Progenitor cell of endocrine pancreas (in vitro differentiated cells): ENCODE measurements around the gene ALKBH4. TPM values are rescaled to one million over a fixed set of nuclear protein-coding genes. Genes with fewer than 3 reads are reported as not detected.
A peak's percentile ranks its signal among the peaks of the same experiment; 100 is the strongest.

Source experiments
- DNase-seq: peaks from one replicate; pipeline ENCODE4 v3.0.0; 2021; ENCODE audit warnings: low spot score; ENCODE audit not compliant: unreplicated experiment
- H3K27ac Mint-ChIP-seq: 2 replicates; pipeline ENCODE4 v1.8.0; 2021; ENCODE audit warnings: mild to moderate bottlenecking, moderate library complexity, mixed read lengths
- H3K27me3 Mint-ChIP-seq: 2 replicates; pipeline ENCODE4 v1.8.0; 2021; ENCODE audit warnings: mixed read lengths
- H3K36me3 Mint-ChIP-seq: 2 replicates; pipeline ENCODE4 v1.8.0; 2022; ENCODE audit warnings: mixed read lengths; ENCODE audit not compliant: insufficient read depth
- H3K4me1 Mint-ChIP-seq: 2 replicates; pipeline ENCODE4 v1.8.0; 2021; ENCODE audit warnings: low read depth, mixed read lengths
- H3K4me3 Mint-ChIP-seq: 2 replicates; pipeline ENCODE4 v1.8.0; 2021; ENCODE audit warnings: low read depth, mild to moderate bottlenecking, moderate library complexity, mixed read lengths
- H3K9me3 Mint-ChIP-seq: 2 replicates; pipeline ENCODE4 v1.8.0; 2021; ENCODE audit warnings: low read depth, mixed read lengths
- CTCF ChIP-seq: fragments of 200-600 bp; sonication (generic); IDR thresholded peaks from one replicate; pipeline ENCODE4 v1.5.0; 2021; ENCODE audit warnings: antibody characterized with exemption, mild to moderate bottlenecking; ENCODE audit not compliant: unreplicated experiment
- total RNA-seq: library from RNA; stranded (reverse); gene quantifications from 2 replicates; pipeline ENCODE4 v1.2.1, GENCODE V29; 2021

The ALKBH4 gene
- total RNA-seq, 1 donor from 2014 or later: 14.3 TPM

GRCh38 chr7:102434039-102434486 lies 30.6 kb downstream of the ALKBH4 start:
- no peak for DNase-seq
- Mint-ChIP-seq H3K9me3 (no peaks in the 10 kb centered on the region), H3K36me3 (peaks cover 3% of the 10 kb centered on the region), H3K4me1 (peaks cover 11% of the 10 kb centered on the region), H3K27ac (peak overlapping the region; percentile 91), H3K27me3 (no peaks in the 10 kb centered on the region), H3K4me3 (peak overlapping the region; percentile 80)
- TF ChIP-seq CTCF: no peak

DNA sequence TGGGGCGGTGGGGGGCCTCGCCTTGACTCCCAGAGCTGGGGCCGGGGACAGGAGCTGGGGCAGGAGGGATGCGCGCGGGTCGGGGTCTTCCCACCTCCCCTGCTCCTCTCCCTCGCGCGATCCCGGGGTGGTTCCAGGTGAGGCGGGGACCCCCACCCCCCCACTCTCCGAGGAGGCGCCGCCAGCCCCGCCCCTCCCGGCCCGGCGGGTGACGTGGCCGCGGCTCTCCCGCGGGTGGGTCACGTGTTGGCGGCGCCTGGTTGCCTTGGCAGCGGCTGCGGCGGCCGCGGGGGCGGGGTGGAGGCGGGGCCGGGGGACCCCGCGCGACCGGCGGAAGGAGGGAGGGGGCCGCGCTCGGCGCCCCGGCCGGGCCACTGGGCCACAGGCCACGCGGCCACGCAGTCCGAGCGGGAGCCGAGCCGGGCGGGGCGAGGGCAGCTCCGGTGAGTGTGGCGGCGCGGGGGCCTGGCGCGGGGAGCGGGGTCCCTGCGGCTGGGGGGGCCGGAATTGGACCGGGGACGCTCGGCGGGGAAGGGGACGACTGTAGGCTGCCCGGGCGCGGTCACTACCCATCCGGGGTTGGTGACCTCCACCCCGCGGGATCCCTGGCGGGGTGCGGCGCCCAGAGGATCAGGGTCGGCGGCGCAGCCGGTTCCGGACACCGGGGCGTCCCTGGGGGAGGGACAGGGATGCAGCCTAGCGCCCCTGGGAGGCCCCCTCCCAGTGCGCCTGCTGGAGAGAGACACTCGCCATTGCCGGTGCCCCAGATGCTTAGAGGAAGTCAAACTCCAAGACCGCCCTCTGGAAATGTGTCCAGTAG lies 31.2 kb downstream of the ALKBH4 start, which contains the start of gene ORAI2:
ORAI2 (plus strand) TSS at position 357 of the 820 bp plus-strand sequence. CDS start 5,382 bp downstream, outside the sequence.
- Mint-ChIP-seq H3K27me3 (no peaks in the 10 kb centered on the region), H3K4me1 (peaks cover 11% of the 10 kb centered on the region), H3K27ac (peak within 1 kb of the TSS; percentile 91), H3K9me3 (no peaks in the 10 kb centered on the region), H3K36me3 (peaks cover 3% of the 10 kb centered on the region), H3K4me3 (peak within 1 kb of the TSS; percentile 80)
- TF ChIP-seq CTCF: no peak
- peak; percentile 77 for DNase-seq

- no peak for TF ChIP-seq CTCF
- Mint-ChIP-seq H3K36me3 (peaks cover 3% of the 10 kb centered on the region), H3K4me3 (peak overlapping the region; percentile 80), H3K4me1 (peaks cover 11% of the 10 kb centered on the region), H3K9me3 (no peaks in the 10 kb centered on the region), H3K27ac (no peak overlapping the region), H3K27me3 (no peaks in the 10 kb centered on the region)
- DNase-seq: no peak
Measured at GRCh38 chr7:102432442-102433218, 32.0 kb downstream of the ALKBH4 start.

DNA sequence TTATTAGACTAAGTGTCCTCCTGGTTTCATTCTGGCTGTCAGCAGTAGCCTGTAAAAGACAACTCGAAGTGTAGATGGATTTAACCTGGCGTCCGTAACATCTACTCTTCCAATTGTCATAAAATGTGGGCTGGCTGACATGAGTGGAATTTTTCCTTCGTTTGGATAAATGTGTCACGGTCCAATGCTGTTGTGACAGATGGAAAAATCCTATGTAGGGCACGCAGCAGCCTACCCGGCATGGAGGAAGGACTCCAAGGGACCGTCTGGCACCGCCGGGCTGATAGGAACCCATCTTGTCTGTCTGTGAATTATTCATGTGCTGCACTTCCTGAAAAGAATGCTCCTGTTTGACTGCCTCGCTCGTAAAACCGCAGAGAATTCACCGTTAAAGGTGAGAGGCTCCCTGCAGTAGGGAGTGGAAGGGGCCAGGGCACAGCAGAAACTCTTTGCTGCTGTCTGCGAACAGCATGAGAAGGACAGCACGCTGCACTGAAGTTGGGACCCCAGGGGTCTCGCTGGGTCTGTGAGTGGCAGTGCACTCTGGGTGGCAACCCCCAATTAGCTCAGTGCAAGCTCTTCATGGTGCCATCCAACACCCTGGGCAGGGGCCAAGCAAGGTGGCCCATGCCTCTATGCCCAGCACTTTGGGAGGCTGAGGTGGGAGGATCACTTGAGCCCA lies 32.9 kb downstream of the ALKBH4 start:
- Mint-ChIP-seq H3K9me3 (no peaks in the 10 kb centered on the region), H3K27me3 (no peaks in the 10 kb centered on the region), H3K4me1 (peaks cover 11% of the 10 kb centered on the region), H3K4me3 (peak overlapping the region; percentile 80), H3K27ac (no peak overlapping the region), H3K36me3 (no peaks in the 10 kb centered on the region)
- no peak for DNase-seq
- no peak for TF ChIP-seq CTCF
